ENCODE data around the gene BCAP31.

DNA sequence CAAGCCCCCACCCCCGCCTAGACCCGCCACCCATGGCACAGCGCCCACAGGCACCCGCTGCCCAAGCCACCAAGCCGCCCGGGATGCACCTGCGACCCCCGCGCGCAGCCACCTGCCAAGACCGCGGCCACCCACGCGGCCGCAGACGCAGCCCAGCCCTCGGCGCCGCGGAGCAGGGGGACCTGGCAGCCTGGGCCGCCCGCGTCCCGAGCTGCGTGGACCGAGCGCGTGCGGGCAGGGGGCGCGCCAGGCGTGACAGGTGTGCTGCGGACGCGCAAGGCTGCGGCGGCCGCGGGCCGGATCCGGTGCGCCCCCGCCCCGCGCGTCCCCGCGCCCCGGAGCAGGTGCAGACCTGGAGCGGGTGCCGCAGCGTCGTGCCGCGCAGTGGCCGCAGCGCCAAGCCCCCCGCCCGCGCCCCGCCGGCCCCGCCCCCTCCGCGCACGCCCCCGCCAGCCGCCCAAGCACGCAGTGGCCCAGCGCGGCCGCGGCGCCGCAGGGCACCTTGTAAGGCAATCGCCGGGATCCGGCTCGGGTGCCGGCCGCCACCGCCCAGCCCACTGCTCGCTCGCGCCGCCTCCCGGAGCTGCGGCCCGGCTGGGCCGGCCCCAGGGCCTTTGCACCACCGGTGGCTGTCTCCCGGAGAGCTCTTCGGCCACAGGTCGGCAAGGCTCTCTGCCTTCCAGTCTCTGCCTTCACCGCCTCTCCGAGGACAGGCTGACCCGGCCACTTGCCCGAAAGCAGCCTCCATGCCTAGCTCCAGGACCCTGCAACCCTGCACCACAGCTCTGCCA, 50.6 kb downstream of the BCAP31 start, which contains the start of gene PNCK:
- TF ChIP-seq, protein P1, sequence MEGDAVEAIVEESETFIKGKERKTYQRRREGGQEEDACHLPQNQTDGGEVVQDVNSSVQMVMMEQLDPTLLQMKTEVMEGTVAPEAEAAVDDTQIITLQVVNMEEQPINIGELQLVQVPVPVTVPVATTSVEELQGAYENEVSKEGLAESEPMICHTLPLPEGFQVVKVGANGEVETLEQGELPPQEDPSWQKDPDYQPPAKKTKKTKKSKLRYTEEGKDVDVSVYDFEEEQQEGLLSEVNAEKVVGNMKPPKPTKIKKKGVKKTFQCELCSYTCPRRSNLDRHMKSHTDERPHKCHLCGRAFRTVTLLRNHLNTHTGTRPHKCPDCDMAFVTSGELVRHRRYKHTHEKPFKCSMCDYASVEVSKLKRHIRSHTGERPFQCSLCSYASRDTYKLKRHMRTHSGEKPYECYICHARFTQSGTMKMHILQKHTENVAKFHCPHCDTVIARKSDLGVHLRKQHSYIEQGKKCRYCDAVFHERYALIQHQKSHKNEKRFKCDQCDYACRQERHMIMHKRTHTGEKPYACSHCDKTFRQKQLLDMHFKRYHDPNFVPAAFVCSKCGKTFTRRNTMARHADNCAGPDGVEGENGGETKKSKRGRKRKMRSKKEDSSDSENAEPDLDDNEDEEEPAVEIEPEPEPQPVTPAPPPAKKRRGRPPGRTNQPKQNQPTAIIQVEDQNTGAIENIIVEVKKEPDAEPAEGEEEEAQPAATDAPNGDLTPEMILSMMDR (IDR thresholded peaks at IDR 0.05; ENCODE audit: low read depth, low read length): no peak
- TF ChIP-seq, protein P2, sequence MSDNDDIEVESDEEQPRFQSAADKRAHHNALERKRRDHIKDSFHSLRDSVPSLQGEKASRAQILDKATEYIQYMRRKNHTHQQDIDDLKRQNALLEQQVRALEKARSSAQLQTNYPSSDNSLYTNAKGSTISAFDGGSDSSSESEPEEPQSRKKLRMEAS (IDR thresholded peaks at IDR 0.05; ENCODE audit: low read depth, low read length): no peak
- TF ChIP-seq POLR2A (IDR thresholded peaks at IDR 0.05; ENCODE audit: extremely low read depth, insufficient read length): no peak
